ENCODE results near the gene LPGAT1.

Gene LPGAT1

GRCh38 chr1:211828584-211829342 lies 1.8 kb downstream of the LPGAT1 start:
- no peak overlapping the region for H3K4me3 ChIP-seq (ENCODE audit: low read depth, low read length)

- no peak overlapping the region for H3K4me3 ChIP-seq (ENCODE audit: low read depth, low read length)
These were observed 3.5 kb downstream of the LPGAT1 start for GRCh38 chr1:211827051-211827450.

- no peak overlapping the region for H3K4me3 ChIP-seq (ENCODE audit: low read depth, low read length)
These were observed 4.6 kb downstream of the LPGAT1 start for GRCh38 chr1:211825980-211826379.

- H3K4me3 ChIP-seq (ENCODE audit: low read depth, low read length) = no peak overlapping the region
These were observed 7.7 kb downstream of the LPGAT1 start for GRCh38 chr1:211822677-211823407.

GRCh38 chr1:211816586-211816985 lies 14.0 kb downstream of the LPGAT1 start:
- H3K4me3 ChIP-seq (ENCODE audit: low read depth, low read length) = no peak overlapping the region

- H3K4me3 ChIP-seq (ENCODE audit: low read depth, low read length) = no peak overlapping the region
These were observed 16.2 kb downstream of the LPGAT1 start for GRCh38 chr1:211814313-211814712.

GRCh38 chr1:211813590-211813989 lies 17.0 kb downstream of the LPGAT1 start:
- H3K4me3 ChIP-seq (ENCODE audit: low read depth, low read length) = no peak overlapping the region

- H3K4me3 ChIP-seq (ENCODE audit: low read depth, low read length) = no peak overlapping the region
These were observed 18.0 kb downstream of the LPGAT1 start for GRCh38 chr1:211812584-211812983.

- H3K4me3 ChIP-seq (ENCODE audit: low read depth, low read length) = no peak overlapping the region
These were observed 18.7 kb downstream of the LPGAT1 start for GRCh38 chr1:211811848-211812247.

GRCh38 chr1:211811126-211811525 lies 19.4 kb downstream of the LPGAT1 start:
- H3K4me3 ChIP-seq (ENCODE audit: low read depth, low read length) = no peak overlapping the region

- no peak overlapping the region for H3K4me3 ChIP-seq (ENCODE audit: low read depth, low read length)
These were observed 22.1 kb downstream of the LPGAT1 start for GRCh38 chr1:211808475-211808874.

- H3K4me3 ChIP-seq (ENCODE audit: low read depth, low read length) = no peak overlapping the region
These were observed 25.6 kb downstream of the LPGAT1 start for GRCh38 chr1:211804915-211805314.

GRCh38 chr1:211800925-211801607 lies 29.5 kb downstream of the LPGAT1 start:
- H3K4me3 ChIP-seq (ENCODE audit: low read depth, low read length) = no peak overlapping the region

- no peak overlapping the region for H3K4me3 ChIP-seq (ENCODE audit: low read depth, low read length)
These were observed 32.6 kb downstream of the LPGAT1 start for GRCh38 chr1:211797994-211798393.

- H3K4me3 ChIP-seq (ENCODE audit: low read depth, low read length) = no peak overlapping the region
These were observed 38.6 kb downstream of the LPGAT1 start for GRCh38 chr1:211791979-211792378.

- H3K4me3 ChIP-seq (ENCODE audit: low read depth, low read length) = no peak overlapping the region
These were observed 40.7 kb downstream of the LPGAT1 start for GRCh38 chr1:211789641-211790464.

- no peak overlapping the region for H3K4me3 ChIP-seq (ENCODE audit: low read depth, low read length)
These were observed 41.9 kb downstream of the LPGAT1 start for GRCh38 chr1:211788626-211789025.

- H3K4me3 ChIP-seq (ENCODE audit: low read depth, low read length) = no peak overlapping the region
These were observed 46.7 kb downstream of the LPGAT1 start for GRCh38 chr1:211783897-211784296.

GRCh38 chr1:211783266-211783665 lies 47.3 kb downstream of the LPGAT1 start:
- no peak overlapping the region for H3K4me3 ChIP-seq (ENCODE audit: low read depth, low read length)

GRCh38 chr1:211781260-211781659 lies 49.3 kb downstream of the LPGAT1 start:
- H3K4me3 ChIP-seq (ENCODE audit: low read depth, low read length) = no peak overlapping the region

- H3K4me3 ChIP-seq (ENCODE audit: low read depth, low read length) = no peak overlapping the region
These were observed 55.4 kb downstream of the LPGAT1 start for GRCh38 chr1:211775170-211775569.
